Vagina (tissue), 2 donors: ENCODE results near the gene ESYT2. TPM values are rescaled to one million over a fixed set of nuclear protein-coding genes. Genes with fewer than 3 reads are reported as not detected.
A peak's percentile ranks its signal among the peaks of the same experiment; 100 is the strongest.

Experiments used
- DNase-seq, 2 donors: peaks; one replicate each; pipeline ENCODE4 v3.0.0-alpha.2; 2017; ENCODE audit errors: extremely low spot score in 2 of 2
- H3K27ac ChIP-seq: fragments of 200-600 bp; sonication (generic); one replicate; pipeline ENCODE4 v1.5.1; 2019
- H3K27me3 ChIP-seq: fragments of 200-600 bp; sonication (generic); one replicate; pipeline ENCODE4 v1.5.1; 2019
- H3K36me3 ChIP-seq, 2 donors: fragments of 200-600 bp; sonication (generic); one replicate each; pipeline ENCODE4 v1.5.1; 2017 to 2019
- H3K4me1 ChIP-seq: fragments of 200-600 bp; sonication (generic); one replicate; pipeline ENCODE4 v1.5.1; 2019
- H3K4me3 ChIP-seq, 2 donors: fragments of 200-600 bp; sonication (generic); 1 replicate in 1 of 2; 2 replicates in 1 of 2; pipeline ENCODE4 v1.5.1; 2016 to 2019
- H3K9me3 ChIP-seq: fragments of 200-600 bp; sonication (generic); one replicate; pipeline ENCODE4 v1.5.1; 2019
- POLR2A ChIP-seq, 2 donors: fragments of 450-650 bp; IDR thresholded peaks; one replicate each; pipeline ENCODE4 v1.6.1; 2017; ENCODE audit warnings: antibody characterized with exemption in 2 of 2, mild to moderate bottlenecking in 2 of 2, moderate library complexity in 2 of 2
- POLR2AphosphoS5 ChIP-seq, 2 donors: sonication (generic); formaldehyde crosslinking; IDR thresholded peaks; one replicate each; pipeline ENCODE4 v1.9.0; 2017; ENCODE audit warnings: antibody characterized with exemption in 2 of 2, mild to moderate bottlenecking in 2 of 2, low read depth in 1 of 2; ENCODE audit not compliant: insufficient read depth in 1 of 2
- intact Hi-C: fragments of 100-400 bp; cut with DNase I; formaldehyde crosslinking; loops from one replicate; pipeline ENCODE4 v1.15.1; 2023
- total RNA-seq: library from RNA; depleted of rRNA; stranded (reverse); fragments of >200 nt; gene quantifications from one replicate; pipeline ENCODE4 v1.2.3, GENCODE V29; 2016
- TF ChIP-seq, protein P1 (sequence below), 3 experiments: fragments of 450-650 bp in 2 of 3; fragments of 200-600 bp in 1 of 3; sonication (generic) in 1 of 3; IDR thresholded peaks; one replicate each; pipeline ENCODE4 v1.5.1; 2017 to 2019; ENCODE audit warnings: antibody characterized with exemption in 3 of 3, mild to moderate bottlenecking in 2 of 3, moderate library complexity in 2 of 3

The ESYT2 gene
- total RNA-seq, 1 donor from 2014 or later, result 82.5 TPM

DNA sequence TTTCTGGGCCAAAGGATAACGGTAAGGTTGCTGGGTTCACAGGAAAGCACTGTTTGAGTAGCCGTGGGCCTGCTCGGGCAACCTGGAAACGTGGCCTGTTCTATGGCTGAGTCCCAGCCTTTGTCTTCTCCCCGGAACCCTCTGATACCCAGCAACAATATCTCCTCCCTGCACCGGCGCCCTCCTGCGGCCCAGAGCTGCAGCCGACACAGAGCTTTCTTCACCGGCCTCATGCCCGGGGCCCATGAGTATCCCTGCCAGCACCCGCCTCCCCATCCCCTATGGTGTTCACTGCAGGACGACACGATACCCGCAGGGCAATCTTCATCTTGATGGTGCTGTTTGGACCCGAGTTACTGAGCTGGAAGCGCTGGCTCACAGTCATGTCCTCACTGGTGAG is 86.1 kb downstream of the ESYT2 start:
- H3K4me3 ChIP-seq, result no peak overlapping the region
- DNase-seq, result peak; percentile 64 to 77
- no peaks in the 10 kb centered on the region for H3K4me1 ChIP-seq
- no peaks in the 10 kb centered on the region for H3K27me3 ChIP-seq
- TF ChIP-seq, protein P1, sequence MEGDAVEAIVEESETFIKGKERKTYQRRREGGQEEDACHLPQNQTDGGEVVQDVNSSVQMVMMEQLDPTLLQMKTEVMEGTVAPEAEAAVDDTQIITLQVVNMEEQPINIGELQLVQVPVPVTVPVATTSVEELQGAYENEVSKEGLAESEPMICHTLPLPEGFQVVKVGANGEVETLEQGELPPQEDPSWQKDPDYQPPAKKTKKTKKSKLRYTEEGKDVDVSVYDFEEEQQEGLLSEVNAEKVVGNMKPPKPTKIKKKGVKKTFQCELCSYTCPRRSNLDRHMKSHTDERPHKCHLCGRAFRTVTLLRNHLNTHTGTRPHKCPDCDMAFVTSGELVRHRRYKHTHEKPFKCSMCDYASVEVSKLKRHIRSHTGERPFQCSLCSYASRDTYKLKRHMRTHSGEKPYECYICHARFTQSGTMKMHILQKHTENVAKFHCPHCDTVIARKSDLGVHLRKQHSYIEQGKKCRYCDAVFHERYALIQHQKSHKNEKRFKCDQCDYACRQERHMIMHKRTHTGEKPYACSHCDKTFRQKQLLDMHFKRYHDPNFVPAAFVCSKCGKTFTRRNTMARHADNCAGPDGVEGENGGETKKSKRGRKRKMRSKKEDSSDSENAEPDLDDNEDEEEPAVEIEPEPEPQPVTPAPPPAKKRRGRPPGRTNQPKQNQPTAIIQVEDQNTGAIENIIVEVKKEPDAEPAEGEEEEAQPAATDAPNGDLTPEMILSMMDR (IDR thresholded peaks at IDR 0.05), result no peak
- TF ChIP-seq POLR2AphosphoS5 (IDR thresholded peaks at IDR 0.05; ENCODE audit: insufficient read depth in 1 of 2, low read depth in 1 of 2), result no peak
- no peak for TF ChIP-seq POLR2A (IDR thresholded peaks at IDR 0.05)
- intact Hi-C loops, result no loop called here
- peaks cover 0 to 77% of the 10 kb centered on the region in 2 donors for H3K36me3 ChIP-seq
- H3K9me3 ChIP-seq, result no peaks in the 10 kb centered on the region
- H3K27ac ChIP-seq, result no peak overlapping the region

DNA sequence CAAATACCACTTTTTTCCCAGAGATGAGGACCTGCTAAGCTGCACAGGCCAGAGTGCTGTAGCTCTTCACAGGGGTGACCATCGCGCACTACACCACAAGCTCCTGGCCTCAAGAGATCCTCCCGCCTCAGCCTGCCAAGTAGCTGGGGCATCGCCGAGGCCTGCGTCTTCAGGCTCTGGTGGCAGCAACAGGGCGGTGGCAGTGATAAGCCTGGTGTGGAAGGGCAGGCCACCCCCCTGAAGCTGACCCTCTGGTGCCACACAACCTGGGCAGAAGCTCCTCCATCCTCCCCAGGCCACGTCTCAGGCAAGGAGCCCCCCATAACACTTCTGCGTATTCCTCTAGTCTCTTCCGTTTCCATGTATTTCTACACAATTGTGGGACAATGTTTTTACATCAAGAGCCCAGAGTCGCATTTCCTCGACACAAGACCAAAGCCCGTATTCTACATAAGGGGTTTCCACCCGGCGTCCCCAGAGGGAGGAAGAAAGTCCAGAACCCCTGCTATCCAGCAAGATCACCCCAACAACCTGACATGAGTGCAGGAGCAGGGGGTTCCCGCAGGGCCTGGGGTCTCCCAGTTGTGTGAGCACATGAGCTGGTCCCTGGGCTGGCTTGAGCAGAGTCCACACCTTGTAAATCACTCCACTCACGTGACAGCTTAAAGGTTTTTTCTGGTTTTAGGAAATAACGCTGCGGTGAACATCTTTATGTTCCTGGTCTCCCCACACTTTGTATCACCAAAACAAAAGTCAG is 87.1 kb downstream of the ESYT2 start:
- no peaks in the 10 kb centered on the region for H3K4me1 ChIP-seq
- H3K36me3 ChIP-seq, result peaks cover 0 to 75% of the 10 kb centered on the region in 2 donors
- intact Hi-C loops, result no loop called here
- H3K4me3 ChIP-seq, result no peak overlapping the region
- no peak overlapping the region for H3K27ac ChIP-seq
- H3K9me3 ChIP-seq, result no peaks in the 10 kb centered on the region
- no peak for TF ChIP-seq POLR2AphosphoS5 (IDR thresholded peaks at IDR 0.05; ENCODE audit: insufficient read depth in 1 of 2, low read depth in 1 of 2)
- TF ChIP-seq POLR2A (IDR thresholded peaks at IDR 0.05), result no peak
- TF ChIP-seq, protein P1 (IDR thresholded peaks at IDR 0.05), result no peak
- no peaks in the 10 kb centered on the region for H3K27me3 ChIP-seq
- peak in 1 of 2 donors; percentile 67 for DNase-seq

DNA sequence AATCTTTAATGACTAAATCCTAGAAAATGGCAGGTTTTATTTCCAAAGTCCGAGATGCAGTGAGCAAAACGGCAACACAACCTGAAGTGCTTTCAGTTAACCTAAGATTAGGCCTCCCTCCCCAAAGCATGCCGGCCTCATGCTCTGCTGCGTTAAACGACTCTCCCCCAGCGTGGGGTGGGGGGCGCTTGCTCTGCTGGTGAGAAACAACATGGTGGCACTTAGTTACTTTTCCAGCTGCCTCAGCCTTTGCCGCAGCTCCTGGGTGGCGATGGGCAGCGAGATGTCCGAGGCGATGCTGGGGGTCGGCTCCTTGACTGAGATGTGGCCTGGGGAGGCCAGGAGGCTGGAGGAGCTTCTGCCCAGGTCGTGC is 88.0 kb downstream of the ESYT2 start:
- TF ChIP-seq, protein P1 (IDR thresholded peaks at IDR 0.05), result no peak
- TF ChIP-seq POLR2AphosphoS5 (IDR thresholded peaks at IDR 0.05; ENCODE audit: insufficient read depth in 1 of 2, low read depth in 1 of 2), result no peak
- TF ChIP-seq POLR2A (IDR thresholded peaks at IDR 0.05), result no peak
- peaks cover 0 to 75% of the 10 kb centered on the region in 2 donors for H3K36me3 ChIP-seq

DNA sequence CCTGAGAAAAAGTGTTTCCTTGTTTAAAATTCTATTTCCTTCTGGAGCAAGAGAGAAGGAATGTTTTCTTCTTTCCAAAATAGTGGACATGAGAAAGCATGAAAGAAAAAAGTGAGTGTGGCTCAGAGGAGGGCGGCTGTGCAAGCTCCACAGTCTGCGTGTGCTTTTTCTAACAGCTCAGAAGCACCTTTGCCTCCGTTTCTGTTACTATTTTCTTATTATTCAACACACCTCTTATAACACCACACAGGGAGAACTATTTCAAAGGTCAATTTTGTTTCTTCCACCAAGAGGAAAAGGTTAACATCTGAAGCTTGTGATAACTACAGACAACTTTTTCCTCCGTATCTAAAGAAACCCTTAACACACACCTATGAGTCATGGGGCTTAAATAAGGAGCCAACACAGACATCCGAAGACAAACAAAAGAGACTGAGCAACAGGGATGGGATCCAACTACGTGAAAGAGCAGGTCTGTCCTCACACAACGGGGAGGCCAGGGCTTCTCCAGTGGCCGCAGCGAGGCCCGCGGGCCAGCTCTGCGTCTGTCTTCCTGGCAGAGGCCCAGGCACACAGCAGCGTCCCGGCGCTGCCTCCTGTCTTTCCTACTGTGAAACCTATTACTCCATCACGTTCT is 88.5 kb downstream of the ESYT2 start:
- no peak for DNase-seq
- Histone ChIP-seq H3K4me1 (no peaks in the 10 kb centered on the region), H3K4me3 (no peak overlapping the region), H3K27ac (no peak overlapping the region), H3K27me3 (no peaks in the 10 kb centered on the region), H3K36me3 (peaks cover 0 to 76% of the 10 kb centered on the region in 2 donors), H3K9me3 (no peaks in the 10 kb centered on the region)
- intact Hi-C loops, result no loop called here
- TF ChIP-seq POLR2AphosphoS5 (IDR thresholded peaks at IDR 0.05; ENCODE audit: insufficient read depth in 1 of 2, low read depth in 1 of 2), result peak in 1 of 2 donors; percentile 39
- TF ChIP-seq, protein P1 (IDR thresholded peaks at IDR 0.05), result no peak
- TF ChIP-seq POLR2A (IDR thresholded peaks at IDR 0.05), result no peak

More for the DNA sequence above, 88.0 kb downstream of the ESYT2 start:
- Histone ChIP-seq H3K27ac (no peak overlapping the region), H3K4me3 (no peak overlapping the region), H3K4me1 (no peaks in the 10 kb centered on the region), H3K27me3 (no peaks in the 10 kb centered on the region), H3K9me3 (no peaks in the 10 kb centered on the region)
- DNase-seq, result peak in 1 of 2 donors; percentile 49
- intact Hi-C loops, result no loop called here
